Fibroblast of villous mesenchyme (primary cell): ENCODE data around the gene RHOXF2. TPM values are rescaled to one million over a fixed set of nuclear protein-coding genes. Genes with fewer than 3 reads are reported as not detected.
A peak's percentile ranks its signal among the peaks of the same experiment; 100 is the strongest.

Experiments
- DNase-seq: peaks from one replicate; pipeline ENCODE4 v3.0.0-alpha.2; 2010; ENCODE audit warnings: low read depth
- H3K4me3 ChIP-seq: 2 replicates; pipeline ENCODE4 v1.5.1; 2011; ENCODE audit warnings: low read depth, mild to moderate bottlenecking, low read length
- total RNA-seq: library from RNA; depleted of rRNA; stranded (reverse); fragments of >200 nt; gene quantifications from 2 replicates; pipeline ENCODE4 v1.2.3, GENCODE V29; 2012
- TF ChIP-seq, protein P1 (sequence below): IDR thresholded peaks from 2 replicates; pipeline ENCODE4 v1.5.1; 2012; ENCODE audit warnings: low read depth, mild to moderate bottlenecking, low read length; ENCODE audit not compliant: insufficient read depth

The RHOXF2 gene
- total RNA-seq, 1 donor = not detected

GRCh38 chrX:120207009-120207605 lies 48.7 kb downstream of the RHOXF2 start:
- TF ChIP-seq, protein P1, sequence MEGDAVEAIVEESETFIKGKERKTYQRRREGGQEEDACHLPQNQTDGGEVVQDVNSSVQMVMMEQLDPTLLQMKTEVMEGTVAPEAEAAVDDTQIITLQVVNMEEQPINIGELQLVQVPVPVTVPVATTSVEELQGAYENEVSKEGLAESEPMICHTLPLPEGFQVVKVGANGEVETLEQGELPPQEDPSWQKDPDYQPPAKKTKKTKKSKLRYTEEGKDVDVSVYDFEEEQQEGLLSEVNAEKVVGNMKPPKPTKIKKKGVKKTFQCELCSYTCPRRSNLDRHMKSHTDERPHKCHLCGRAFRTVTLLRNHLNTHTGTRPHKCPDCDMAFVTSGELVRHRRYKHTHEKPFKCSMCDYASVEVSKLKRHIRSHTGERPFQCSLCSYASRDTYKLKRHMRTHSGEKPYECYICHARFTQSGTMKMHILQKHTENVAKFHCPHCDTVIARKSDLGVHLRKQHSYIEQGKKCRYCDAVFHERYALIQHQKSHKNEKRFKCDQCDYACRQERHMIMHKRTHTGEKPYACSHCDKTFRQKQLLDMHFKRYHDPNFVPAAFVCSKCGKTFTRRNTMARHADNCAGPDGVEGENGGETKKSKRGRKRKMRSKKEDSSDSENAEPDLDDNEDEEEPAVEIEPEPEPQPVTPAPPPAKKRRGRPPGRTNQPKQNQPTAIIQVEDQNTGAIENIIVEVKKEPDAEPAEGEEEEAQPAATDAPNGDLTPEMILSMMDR = no peak
- H3K4me3 ChIP-seq = no peak overlapping the region
- DNase-seq = no peak

GRCh38 chrX:120213438-120214265 lies 55.2 kb downstream of the RHOXF2 start:
- no peak overlapping the region for H3K4me3 ChIP-seq
- TF ChIP-seq, protein P1 = peak; percentile 81
- DNase-seq = peak; percentile 54

Other genes with a start within 250 kb of the RHOXF2 start
- 3.9 and 4.8 TPM in 2 replicates for gene NKAP, start 214.9 kb upstream of the RHOXF2 start, total RNA-seq
- not detected in 2 replicates for gene RHOXF2B, start 80.9 kb upstream of the RHOXF2 start, total RNA-seq
- gene RHOXF1, start 42.7 kb upstream of the RHOXF2 start, total RNA-seq = not detected in 2 replicates
- 12.9 and 20.3 TPM in 2 replicates for gene ZBTB33, start 92.2 kb downstream of the RHOXF2 start, total RNA-seq
- under 0.01 TPM in 1 of 2 replicates, not detected in the other for gene TMEM255A, start 152.8 kb downstream of the RHOXF2 start, total RNA-seq
- not detected in 2 replicates for gene ATP1B4, start 203.5 kb downstream of the RHOXF2 start, total RNA-seq